Calu3 (cell line): ENCODE data around the gene SMAD9. TPM values are rescaled to one million over a fixed set of nuclear protein-coding genes. Genes with fewer than 3 reads are reported as not detected.

Experiments
- BruUV-seq: library from RNA; stranded (reverse); fragments of 400-500 nt; replicated peaks from 2 replicates; lab custom pipeline; 2021; lab: Mats Ljungman, UMichigan
- CTCF ChIA-PET: fragments of 300-600 bp; sonication (Branson Sonifier 250); formaldehyde crosslinking; loops from one replicate; lab custom pipeline; 2022; ENCODE audit warnings: antibody characterized with exemption; lab: Charles Lee
- DNase-seq: peaks from one replicate; pipeline ENCODE4 v3.0.0; 2022
- H3K27ac Mint-ChIP-seq: one replicate; pipeline ENCODE4 v1.8.0; 2022; ENCODE audit warnings: mixed read lengths; ENCODE audit not compliant: unreplicated experiment
- H3K27me3 Mint-ChIP-seq: one replicate; pipeline ENCODE4 v1.8.0; 2022; ENCODE audit warnings: mixed read lengths; ENCODE audit not compliant: unreplicated experiment
- H3K36me3 Mint-ChIP-seq: one replicate; pipeline ENCODE4 v1.8.0; 2022; ENCODE audit warnings: mild to moderate bottlenecking, moderate library complexity, mixed read lengths; ENCODE audit not compliant: insufficient read depth, unreplicated experiment
- H3K4me1 Mint-ChIP-seq: one replicate; pipeline ENCODE4 v1.8.0; 2022; ENCODE audit warnings: mild to moderate bottlenecking, low read depth, mixed read lengths; ENCODE audit not compliant: unreplicated experiment
- H3K4me3 Mint-ChIP-seq: one replicate; pipeline ENCODE4 v1.8.0; 2022; ENCODE audit warnings: mild to moderate bottlenecking, low read depth, moderate library complexity, mixed read lengths; ENCODE audit not compliant: unreplicated experiment
- H3K9me3 Mint-ChIP-seq: one replicate; pipeline ENCODE4 v1.8.0; 2022; ENCODE audit warnings: low read depth, mixed read lengths; ENCODE audit not compliant: unreplicated experiment
- CTCF ChIP-seq: fragments of 200-600 bp; IDR thresholded peaks from one replicate; pipeline ENCODE4 v1.8.0; 2022; ENCODE audit warnings: antibody characterized with exemption; ENCODE audit not compliant: unreplicated experiment
- intact Hi-C: fragments of 100-400 bp; cut with micrococcal nuclease; formaldehyde crosslinking; loops from one replicate; pipeline ENCODE4 v1.10.0; 2022; ENCODE audit not compliant: unreplicated experiment
- total RNA-seq: library from RNA; stranded (reverse); gene quantifications from 2 replicates; pipeline ENCODE4 v1.2.3, GENCODE V29; 2022

SMAD9 gene
- total RNA-seq, 1 experiment from 2014 or later: 1.8 TPM

GRCh38 chr13:36914648-36915047 lies 5.4 kb downstream of the SMAD9 start:
- no peak for TF ChIP-seq CTCF
- no peaks in the 10 kb centered on the region for H3K27me3 Mint-ChIP-seq
- no peak overlapping the region for H3K4me3 Mint-ChIP-seq
- CTCF ChIA-PET: no interaction called here
- no peaks in the 10 kb centered on the region for H3K4me1 Mint-ChIP-seq
- intact Hi-C loops: no loop called here
- peaks cover 7% of the 10 kb centered on the region for H3K36me3 Mint-ChIP-seq
- DNase-seq: no peak
- no peaks in the 10 kb centered on the region for H3K9me3 Mint-ChIP-seq
- no peak overlapping the region for H3K27ac Mint-ChIP-seq
- no TSS peak for BruUV-seq

DNA sequence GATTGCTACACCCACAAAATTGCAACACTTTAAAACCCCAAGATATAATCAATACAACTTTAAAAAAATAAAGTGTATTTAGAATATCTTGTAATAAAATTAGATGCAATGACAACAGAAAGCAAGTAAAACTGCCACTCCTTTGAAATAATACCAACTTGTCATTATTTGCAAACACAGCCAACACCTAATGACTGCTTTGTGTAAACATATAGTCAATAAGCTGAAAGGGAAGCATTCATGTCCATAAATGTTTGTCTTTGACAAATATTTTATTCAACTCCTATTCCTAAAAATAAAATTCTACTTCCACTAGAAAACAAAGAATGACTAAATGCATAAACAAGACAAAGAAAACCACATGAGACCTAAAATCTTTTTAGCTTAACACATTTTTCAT lies 6.6 kb downstream of the SMAD9 start:
- Mint-ChIP-seq H3K4me1 (no peaks in the 10 kb centered on the region), H3K36me3 (no peaks in the 10 kb centered on the region), H3K4me3 (no peak overlapping the region), H3K27me3 (no peaks in the 10 kb centered on the region), H3K9me3 (no peaks in the 10 kb centered on the region), H3K27ac (no peak overlapping the region)
- no peak for DNase-seq
- intact Hi-C loops: no loop called here
- no TSS peak for BruUV-seq
- no peak for TF ChIP-seq CTCF
- CTCF ChIA-PET: no interaction called here

DNA sequence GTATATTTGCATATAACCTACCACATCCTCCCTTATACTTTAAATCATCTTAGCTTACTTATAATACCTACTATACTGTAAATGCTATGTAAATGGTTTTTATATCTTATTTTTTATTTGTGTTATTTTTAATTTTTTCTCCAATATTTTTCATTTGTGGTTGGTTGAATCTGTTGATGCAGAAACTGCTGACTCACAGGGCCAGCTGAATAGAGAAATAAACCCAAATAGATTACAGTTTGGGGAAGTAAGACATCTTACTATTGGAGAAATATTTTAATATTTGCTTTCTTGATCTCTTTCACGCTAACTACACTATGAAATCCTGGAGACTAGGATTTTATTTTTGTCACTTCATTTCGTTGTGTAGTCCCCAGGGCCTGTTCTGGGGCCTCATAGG lies 7.1 kb downstream of the SMAD9 start:
- CTCF ChIA-PET: no interaction called here
- TF ChIP-seq CTCF: no peak
- H3K9me3 Mint-ChIP-seq: no peaks in the 10 kb centered on the region
- no peak for DNase-seq
- no peak overlapping the region for H3K27ac Mint-ChIP-seq
- no TSS peak for BruUV-seq
- intact Hi-C loops: no loop called here
- no peaks in the 10 kb centered on the region for H3K4me1 Mint-ChIP-seq
- no peak overlapping the region for H3K4me3 Mint-ChIP-seq
- H3K36me3 Mint-ChIP-seq: no peaks in the 10 kb centered on the region
- H3K27me3 Mint-ChIP-seq: no peaks in the 10 kb centered on the region

DNA sequence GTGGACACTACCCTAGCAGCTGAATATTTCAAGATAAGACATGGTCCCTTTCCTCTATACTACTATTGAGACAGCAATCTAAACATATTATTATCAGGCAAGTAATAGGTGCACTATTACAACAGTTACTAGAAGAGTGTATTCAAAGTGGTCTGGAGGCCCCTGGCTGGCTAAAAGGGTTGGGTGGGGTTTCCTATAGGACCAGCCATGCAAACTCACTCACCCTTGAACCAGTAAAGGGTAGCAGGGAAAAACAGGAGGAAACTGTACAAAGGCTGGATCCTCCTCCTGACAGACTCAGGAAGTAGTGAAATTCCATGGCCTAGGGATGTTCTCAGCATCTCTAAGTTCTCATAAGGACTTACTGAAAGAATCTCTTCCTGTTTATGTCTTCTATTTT lies 7.7 kb downstream of the SMAD9 start:
- TF ChIP-seq CTCF: no peak
- DNase-seq: no peak
- Mint-ChIP-seq H3K27me3 (no peaks in the 10 kb centered on the region), H3K36me3 (no peaks in the 10 kb centered on the region), H3K4me3 (no peak overlapping the region), H3K9me3 (no peaks in the 10 kb centered on the region), H3K27ac (no peak overlapping the region), H3K4me1 (no peaks in the 10 kb centered on the region)
- BruUV-seq: no TSS peak
- CTCF ChIA-PET: no interaction called here
- intact Hi-C loops: no loop called here
